Esophagus squamous epithelium (tissue), 4 donors: Measurements from ENCODE around the gene LYRM7.

Source experiments
- POLR2A ChIP-seq, 4 donors: fragments of 450-650 bp; IDR thresholded peaks; one replicate each; pipeline ENCODE4 v1.6.1; 2017; ENCODE audit warnings: antibody characterized with exemption in 4 of 4, mild to moderate bottlenecking in 4 of 4, moderate library complexity in 3 of 4
- TF ChIP-seq, protein P1 (sequence below), 6 experiments: fragments of 450-650 bp in 4 of 6; fragments of 200-600 bp in 2 of 6; sonication (generic) in 2 of 6; IDR thresholded peaks; one replicate each; pipeline ENCODE4 v1.5.1; 2016 to 2019; ENCODE audit warnings: antibody characterized with exemption in 6 of 6, mild to moderate bottlenecking in 4 of 6, moderate library complexity in 4 of 6

DNA sequence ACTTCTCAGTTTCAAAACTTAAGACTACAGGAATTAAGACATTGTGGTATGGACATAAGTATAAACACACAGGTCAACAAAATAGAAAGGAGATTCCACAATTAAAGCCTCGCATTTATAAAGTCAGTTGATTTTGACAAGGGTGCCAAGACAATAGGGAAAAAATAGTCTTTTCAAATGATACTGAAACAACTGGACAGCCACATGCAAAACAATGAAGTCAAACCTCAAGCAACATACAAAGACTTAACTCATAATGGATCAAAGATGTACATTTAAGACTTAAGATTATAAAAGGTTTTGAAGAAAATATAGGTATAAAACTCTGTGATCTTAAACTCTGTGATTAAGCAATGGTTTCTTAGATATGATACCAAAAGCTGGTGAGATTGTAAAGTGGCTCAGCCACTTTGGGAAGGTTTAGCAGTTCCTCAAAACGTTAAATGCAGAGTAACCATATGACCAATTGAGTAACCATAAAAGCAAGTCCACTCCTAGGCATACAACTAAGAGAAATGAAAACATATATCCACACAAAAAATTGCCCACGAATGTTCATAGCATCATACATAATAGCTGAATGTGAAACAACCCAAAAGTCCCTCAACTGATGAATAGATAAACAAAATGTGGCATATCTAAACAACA, 27.6 kb upstream of the LYRM7 start:
- TF ChIP-seq, protein P1, sequence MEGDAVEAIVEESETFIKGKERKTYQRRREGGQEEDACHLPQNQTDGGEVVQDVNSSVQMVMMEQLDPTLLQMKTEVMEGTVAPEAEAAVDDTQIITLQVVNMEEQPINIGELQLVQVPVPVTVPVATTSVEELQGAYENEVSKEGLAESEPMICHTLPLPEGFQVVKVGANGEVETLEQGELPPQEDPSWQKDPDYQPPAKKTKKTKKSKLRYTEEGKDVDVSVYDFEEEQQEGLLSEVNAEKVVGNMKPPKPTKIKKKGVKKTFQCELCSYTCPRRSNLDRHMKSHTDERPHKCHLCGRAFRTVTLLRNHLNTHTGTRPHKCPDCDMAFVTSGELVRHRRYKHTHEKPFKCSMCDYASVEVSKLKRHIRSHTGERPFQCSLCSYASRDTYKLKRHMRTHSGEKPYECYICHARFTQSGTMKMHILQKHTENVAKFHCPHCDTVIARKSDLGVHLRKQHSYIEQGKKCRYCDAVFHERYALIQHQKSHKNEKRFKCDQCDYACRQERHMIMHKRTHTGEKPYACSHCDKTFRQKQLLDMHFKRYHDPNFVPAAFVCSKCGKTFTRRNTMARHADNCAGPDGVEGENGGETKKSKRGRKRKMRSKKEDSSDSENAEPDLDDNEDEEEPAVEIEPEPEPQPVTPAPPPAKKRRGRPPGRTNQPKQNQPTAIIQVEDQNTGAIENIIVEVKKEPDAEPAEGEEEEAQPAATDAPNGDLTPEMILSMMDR (IDR thresholded peaks at IDR 0.05), result no peak
- no peak for TF ChIP-seq POLR2A (IDR thresholded peaks at IDR 0.05)
